ENCODE results near the gene LHX6.

The LHX6 gene

GRCh38 chr9:122216138-122216797 is 12.5 kb downstream of the LHX6 start:
- DNase-seq (ENCODE audit: low read depth) = no peak

GRCh38 chr9:122215663-122216062 is 13.1 kb downstream of the LHX6 start:
- no peak for DNase-seq (ENCODE audit: low read depth)

- DNase-seq (ENCODE audit: low read depth) = no peak
Measured at GRCh38 chr9:122214507-122214906, 14.2 kb downstream of the LHX6 start.

- DNase-seq (ENCODE audit: low read depth) = peak; percentile 65
Measured at GRCh38 chr9:122213589-122214413, 15.0 kb downstream of the LHX6 start.

- DNase-seq (ENCODE audit: low read depth) = no peak
Measured at GRCh38 chr9:122213102-122213588, 15.6 kb downstream of the LHX6 start.

GRCh38 chr9:122212473-122213004 is 16.2 kb downstream of the LHX6 start:
- no peak for DNase-seq (ENCODE audit: low read depth)

GRCh38 chr9:122209451-122209850 is 19.3 kb downstream of the LHX6 start:
- no peak for DNase-seq (ENCODE audit: low read depth)

- DNase-seq (ENCODE audit: low read depth) = no peak
Measured at GRCh38 chr9:122207096-122207495, 21.7 kb downstream of the LHX6 start.

- no peak for DNase-seq (ENCODE audit: low read depth)
Measured at GRCh38 chr9:122206118-122207046, 22.4 kb downstream of the LHX6 start.

- no peak for DNase-seq (ENCODE audit: low read depth)
Measured at GRCh38 chr9:122205176-122205575, 23.6 kb downstream of the LHX6 start.

GRCh38 chr9:122204491-122204890 is 24.3 kb downstream of the LHX6 start:
- DNase-seq (ENCODE audit: low read depth) = no peak

- DNase-seq (ENCODE audit: low read depth) = no peak
Measured at GRCh38 chr9:122204055-122204454, 24.7 kb downstream of the LHX6 start.

- no peak for DNase-seq (ENCODE audit: low read depth)
Measured at GRCh38 chr9:122202111-122202510, 26.6 kb downstream of the LHX6 start.

- DNase-seq (ENCODE audit: low read depth) = no peak
Measured at GRCh38 chr9:122201641-122202040, 27.1 kb downstream of the LHX6 start.

GRCh38 chr9:122200960-122201595 is 27.7 kb downstream of the LHX6 start:
- no peak for DNase-seq (ENCODE audit: low read depth)

- DNase-seq (ENCODE audit: low read depth) = no peak
Measured at GRCh38 chr9:122197882-122198281, 30.9 kb downstream of the LHX6 start.

GRCh38 chr9:122197426-122197825 is 31.3 kb downstream of the LHX6 start:
- DNase-seq (ENCODE audit: low read depth) = no peak

GRCh38 chr9:122195875-122196274 is 32.9 kb downstream of the LHX6 start:
- DNase-seq (ENCODE audit: low read depth) = no peak

GRCh38 chr9:122193651-122194050 is 35.1 kb downstream of the LHX6 start:
- no peak for DNase-seq (ENCODE audit: low read depth)

GRCh38 chr9:122192914-122193525 is 35.7 kb downstream of the LHX6 start:
- no peak for DNase-seq (ENCODE audit: low read depth)

GRCh38 chr9:122192261-122192875 is 36.4 kb downstream of the LHX6 start:
- DNase-seq (ENCODE audit: low read depth) = no peak
